GM08714 (cell line): ENCODE measurements around the gene DONSON.
A peak's percentile ranks its signal among the peaks of the same experiment; 100 is the strongest.

Source experiments
- H3K4me3 ChIP-seq: fragments of 200-500 bp; sonication (Bioruptor generic); 2 replicates; pipeline ENCODE4 v1.5.1; 2014; ENCODE audit warnings: mild to moderate bottlenecking, low read length, inconsistent platforms
- ZNF274 ChIP-seq: IDR thresholded peaks from 2 replicates; pipeline ENCODE4 v1.6.1; 2012; ENCODE audit warnings: mild to moderate bottlenecking, low read depth, low read length

Gene DONSON

GRCh38 chr21:33550772-33551660 lies 37.5 kb downstream of the DONSON start:
- H3K4me3 ChIP-seq, result no peak overlapping the region
- no peak for TF ChIP-seq ZNF274

- TF ChIP-seq ZNF274, result no peak
- H3K4me3 ChIP-seq, result no peak overlapping the region
These were observed 38.4 kb downstream of the DONSON start for GRCh38 chr21:33549848-33550771.

GRCh38 chr21:33546086-33546485 lies 42.4 kb downstream of the DONSON start:
- no peak overlapping the region for H3K4me3 ChIP-seq
- TF ChIP-seq ZNF274, result no peak

GRCh38 chr21:33544451-33545195 lies 43.9 kb downstream of the DONSON start:
- no peak for TF ChIP-seq ZNF274
- H3K4me3 ChIP-seq, result peak overlapping the region; percentile 82; the same call in 1 of the 2 replicates

- no peak for TF ChIP-seq ZNF274
- H3K4me3 ChIP-seq, result peak overlapping the region; percentile 82
These were observed 44.9 kb downstream of the DONSON start for GRCh38 chr21:33543505-33544129.

- TF ChIP-seq ZNF274, result no peak
- H3K4me3 ChIP-seq, result peak within 1 kb of the TSS; percentile 85
These were observed 45.6 kb downstream of the DONSON start, which contains the start of gene SON for GRCh38 chr21:33542640-33543504. TSS of gene SON (plus strand) at chr21:33543038. CDS start at chr21:33543093, 55 bp downstream.

- no peak for TF ChIP-seq ZNF274
- peak within 1 kb of the TSS; percentile 85 for H3K4me3 ChIP-seq
These were observed 46.5 kb downstream of the DONSON start, which contains the start of gene GART for GRCh38 chr21:33541756-33542639. TSS of gene GART (minus strand) at chr21:33542117. CDS start at chr21:33539315, 2,802 bp downstream.

- H3K4me3 ChIP-seq, result peak overlapping the region; percentile 85
- TF ChIP-seq ZNF274, result no peak
These were observed 47.3 kb downstream of the DONSON start for GRCh38 chr21:33541105-33541711.

- peak overlapping the region; percentile 85 for H3K4me3 ChIP-seq
These were observed 47.8 kb downstream of the DONSON start for GRCh38 chr21:33540711-33541104.

GRCh38 chr21:33539616-33540015 lies 48.9 kb downstream of the DONSON start:
- no peak overlapping the region for H3K4me3 ChIP-seq
- TF ChIP-seq ZNF274, result no peak

More at GRCh38 chr21:33540711-33541104, 47.8 kb downstream of the DONSON start:
- TF ChIP-seq ZNF274, result no peak

GRCh38 chr21:33537212-33537611 lies 51.3 kb downstream of the DONSON start:
- no peak overlapping the region for H3K4me3 ChIP-seq
- no peak for TF ChIP-seq ZNF274
